ES-I3 (cell line): ENCODE measurements around the gene VPS37B.

ENCODE experiments used
- H3K36me3 ChIP-seq: 2 replicates; pipeline ENCODE4 v1.6.1; 2013; ENCODE audit warnings: mild to moderate bottlenecking, low read length, control low read depth, moderate library complexity; ENCODE audit not compliant: insufficient read depth
- H3K4me1 ChIP-seq: 2 replicates; pipeline ENCODE4 v1.6.1; 2013; ENCODE audit warnings: mild to moderate bottlenecking, control low read depth, low read length; ENCODE audit not compliant: insufficient read depth
- H3K9ac ChIP-seq: 2 replicates; pipeline ENCODE4 v1.6.1; 2013; ENCODE audit warnings: low read depth, mild to moderate bottlenecking, low read length, moderate library complexity
- H3K9me3 ChIP-seq: 2 replicates; pipeline ENCODE4 v1.6.1; 2013; ENCODE audit warnings: mild to moderate bottlenecking, low read length, moderate library complexity; ENCODE audit not compliant: control insufficient read depth, insufficient read depth

Gene VPS37B

DNA sequence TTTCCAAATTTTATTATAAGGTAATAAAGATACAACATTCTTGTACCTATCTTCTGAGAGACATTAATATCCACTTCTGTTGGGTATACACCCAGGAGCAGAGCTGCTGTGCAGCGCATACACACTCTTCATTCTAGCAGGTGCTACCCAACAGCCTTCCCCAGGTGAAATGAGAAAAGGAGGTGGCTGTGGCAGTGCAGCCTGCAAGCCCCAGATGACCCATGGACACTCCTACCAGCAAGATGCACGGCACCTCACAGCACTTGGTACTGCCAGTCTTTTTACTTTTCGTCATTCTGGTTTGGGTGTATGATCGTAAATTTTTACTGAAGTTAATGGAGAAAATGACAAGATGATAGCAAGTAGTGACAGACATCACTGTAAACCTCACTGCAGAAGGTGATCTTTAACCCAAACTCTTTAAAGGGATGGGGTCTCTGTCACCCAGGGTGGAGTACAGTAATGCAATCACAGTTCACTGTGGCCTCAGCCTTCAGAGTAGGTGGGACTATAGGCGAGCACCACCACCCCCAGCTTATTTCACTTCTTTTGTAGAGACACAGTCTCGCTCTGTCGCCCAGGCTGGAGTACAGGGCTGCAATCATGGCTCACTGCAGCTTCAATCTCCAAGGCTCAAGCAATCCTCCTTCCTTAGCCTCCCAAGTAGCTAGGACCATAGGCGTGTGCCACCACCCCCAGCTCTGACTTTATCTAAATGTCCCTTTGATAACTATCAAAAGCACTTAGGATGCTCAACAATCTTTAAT is 26.5 kb downstream of the VPS37B start:
- Histone ChIP-seq H3K4me1 (peaks cover 12% of the 10 kb centered on the region), H3K36me3 (no peaks in the 10 kb centered on the region), H3K9ac (no peak overlapping the region), H3K9me3 (no peaks in the 10 kb centered on the region)

DNA sequence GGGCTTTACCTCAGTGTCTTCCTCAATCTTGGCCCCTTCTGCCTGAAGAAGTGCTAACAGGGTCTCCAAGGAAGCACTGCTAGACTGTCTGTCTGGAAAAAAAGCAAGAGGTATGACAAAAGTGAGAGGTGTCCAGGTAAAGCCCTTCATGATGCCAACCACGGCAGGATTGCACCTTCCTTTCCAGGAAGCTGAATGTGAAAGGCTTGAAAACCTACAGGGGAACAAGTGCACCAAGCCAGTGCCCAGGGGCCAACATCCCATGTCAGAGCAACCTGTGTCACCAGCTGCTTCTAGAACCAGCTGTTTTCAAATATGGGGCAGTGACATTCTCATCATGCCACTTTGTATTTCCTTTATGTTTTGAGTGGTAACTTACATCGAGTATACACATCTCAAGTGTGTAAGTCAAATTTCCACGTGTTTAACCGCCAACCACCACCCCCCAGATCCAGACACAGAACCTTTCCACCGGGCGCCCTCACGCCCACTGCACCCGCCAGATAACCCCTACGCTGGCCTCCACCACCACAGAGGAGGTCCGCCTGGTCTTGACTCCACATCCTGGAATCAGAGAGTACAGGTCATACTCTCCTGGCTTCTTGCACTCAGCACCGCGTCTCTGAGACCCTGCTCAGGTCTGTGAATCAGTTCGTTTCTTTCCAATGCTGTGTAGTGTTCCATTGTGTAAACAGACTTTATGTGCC is 27.3 kb downstream of the VPS37B start:
- H3K9me3 ChIP-seq = no peaks in the 10 kb centered on the region

DNA sequence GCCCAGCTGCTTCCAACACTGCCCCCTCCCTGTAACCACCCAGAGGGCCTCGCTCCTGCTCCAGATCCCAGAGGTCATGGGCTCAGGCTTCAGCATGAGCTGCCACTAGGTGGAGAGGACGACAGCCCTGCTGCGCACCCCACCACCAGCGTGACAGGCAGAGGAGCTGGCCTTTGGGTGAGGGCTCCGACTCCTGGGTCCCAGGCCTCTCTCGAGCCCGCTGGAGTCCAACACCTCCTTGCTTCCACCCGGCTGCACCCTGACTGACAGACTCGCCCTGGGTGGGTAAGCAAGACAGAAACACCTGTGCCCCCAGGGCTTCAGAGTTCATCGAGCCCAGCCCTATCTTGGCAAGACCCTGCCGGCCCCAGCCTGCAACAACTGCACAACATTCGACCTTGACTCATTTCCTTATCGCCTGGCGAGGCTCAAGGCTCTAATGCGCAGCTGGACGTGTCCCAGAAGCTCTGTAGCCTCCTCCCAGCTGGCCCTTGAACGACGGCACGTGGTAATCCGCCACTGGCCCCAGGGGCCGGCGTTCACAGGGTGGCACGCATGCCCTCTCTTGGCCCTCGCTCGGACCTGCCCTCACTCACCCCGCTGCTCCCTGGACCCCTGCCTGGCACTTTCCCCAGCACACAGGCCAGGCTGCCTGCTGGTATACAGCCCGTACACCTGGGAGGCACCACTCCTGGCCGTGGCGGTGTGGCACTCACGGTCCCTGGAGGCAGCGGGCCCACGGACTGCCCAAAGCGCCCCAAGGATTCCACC is 28.0 kb downstream of the VPS37B start:
- Histone ChIP-seq H3K36me3 (no peaks in the 10 kb centered on the region), H3K9me3 (no peaks in the 10 kb centered on the region), H3K4me1 (peaks cover 12% of the 10 kb centered on the region), H3K9ac (no peak overlapping the region)

More for the DNA sequence above, 27.3 kb downstream of the VPS37B start:
- H3K36me3 ChIP-seq = no peaks in the 10 kb centered on the region
- peaks cover 12% of the 10 kb centered on the region for H3K4me1 ChIP-seq
- H3K9ac ChIP-seq = no peak overlapping the region

DNA sequence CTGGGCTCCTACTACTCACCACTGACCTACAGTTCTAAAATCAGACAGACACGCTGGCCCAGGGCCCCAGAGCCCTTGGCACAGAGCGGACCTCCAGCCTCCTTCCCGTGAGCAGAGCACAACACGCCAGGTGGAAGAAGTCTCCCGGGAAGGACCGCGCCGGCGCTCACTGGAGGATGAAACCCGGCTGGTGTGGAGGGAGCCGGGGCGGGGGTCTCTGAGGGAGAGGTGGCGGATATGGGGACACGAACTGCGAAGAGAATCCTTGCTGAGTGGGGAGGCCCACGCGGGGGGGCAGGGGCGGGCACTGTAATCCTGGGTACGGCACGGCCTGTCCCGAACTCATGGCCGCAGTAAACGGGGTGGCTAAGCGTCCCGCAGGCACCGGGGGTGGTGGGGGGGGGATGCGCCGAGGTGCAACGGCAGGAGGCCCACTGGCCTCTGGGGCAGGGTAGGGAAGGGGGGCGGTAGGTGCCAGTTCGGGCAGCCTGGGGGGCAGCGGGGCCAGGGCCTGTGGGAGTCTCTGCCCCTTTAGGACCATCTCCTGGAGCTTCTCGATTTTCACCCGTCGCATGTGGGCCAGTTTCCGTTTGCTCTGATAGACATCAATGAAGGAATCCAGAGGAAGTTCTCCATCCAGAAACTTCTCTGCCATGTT is 28.8 kb downstream of the VPS37B start:
- no peaks in the 10 kb centered on the region for H3K9me3 ChIP-seq
- H3K9ac ChIP-seq = no peak overlapping the region
- H3K36me3 ChIP-seq = no peaks in the 10 kb centered on the region
- H3K4me1 ChIP-seq = peaks cover 7% of the 10 kb centered on the region; the same call in 1 of the 2 replicates

DNA sequence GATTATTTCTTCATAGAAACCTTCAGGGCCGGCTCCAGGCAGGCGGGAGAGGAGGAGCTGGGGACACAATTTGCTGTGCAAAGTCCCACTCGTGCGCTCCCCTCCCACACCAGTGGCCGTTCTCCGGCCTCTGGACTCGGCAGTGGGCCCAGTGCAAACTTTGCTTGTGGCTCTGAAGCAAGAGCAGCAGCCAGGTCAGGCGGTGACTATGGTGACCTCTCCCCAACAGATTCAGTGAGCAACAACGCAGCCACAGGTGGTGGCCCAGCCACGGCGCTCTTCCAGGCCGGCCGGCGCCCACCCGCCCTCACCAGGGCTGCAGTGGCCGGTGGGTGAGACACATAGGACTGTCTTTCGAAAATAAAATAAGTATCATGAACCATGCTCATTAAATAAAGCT is 29.5 kb downstream of the VPS37B start:
- peaks cover 2% of the 10 kb centered on the region; the same call in 1 of the 2 replicates for H3K4me1 ChIP-seq

DNA sequence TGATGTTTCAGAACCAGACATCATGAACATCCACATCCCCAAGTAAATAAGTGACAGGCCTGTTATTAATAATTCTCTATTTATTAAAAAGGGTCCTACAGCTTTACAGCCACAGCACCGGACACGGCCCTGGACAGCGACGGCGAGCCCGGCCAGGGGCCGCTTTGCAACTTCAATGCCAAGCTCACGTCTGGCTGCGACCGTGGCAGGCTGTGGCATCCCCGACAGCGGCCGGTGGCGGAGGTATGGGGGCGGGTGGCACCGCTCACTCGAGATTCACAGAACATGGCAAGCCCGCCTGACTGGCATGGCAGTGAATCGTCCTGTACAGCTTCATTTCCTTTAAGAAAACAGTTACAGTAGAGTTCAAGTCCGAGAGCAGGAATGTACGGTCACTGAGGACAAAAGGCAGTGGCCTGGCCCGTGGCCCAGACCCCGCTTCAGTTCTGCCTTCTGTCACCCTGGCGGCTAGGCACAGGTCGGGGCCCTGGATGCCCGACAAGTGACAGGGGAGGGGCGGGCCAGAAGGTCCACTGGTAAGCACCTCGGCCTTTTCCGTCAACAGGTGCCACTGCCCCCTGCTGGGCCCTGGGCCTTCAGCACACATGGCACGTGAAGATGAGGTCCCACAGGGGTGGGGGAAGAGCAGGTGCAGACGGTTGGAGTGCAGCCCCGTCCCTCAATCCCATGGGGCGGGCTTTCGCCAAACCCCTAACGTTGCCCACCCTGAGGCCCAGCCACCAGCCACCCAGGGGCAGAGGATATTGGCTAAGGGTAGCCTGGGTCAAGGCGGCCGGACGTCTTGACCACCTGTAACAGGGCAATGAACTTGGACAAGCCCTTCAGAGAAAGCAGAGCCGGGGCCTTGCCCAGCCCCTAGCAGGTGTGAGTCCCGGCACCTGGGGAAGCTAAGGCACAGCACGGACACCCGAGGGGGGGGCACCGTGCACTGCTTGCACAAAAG is 30.4 kb downstream of the VPS37B start:
- Histone ChIP-seq H3K9ac (no peak overlapping the region), H3K36me3 (no peaks in the 10 kb centered on the region), H3K4me1 (no peaks in the 10 kb centered on the region; the same call in 1 of the 2 replicates), H3K9me3 (no peaks in the 10 kb centered on the region)

More for the DNA sequence above, 29.5 kb downstream of the VPS37B start:
- Histone ChIP-seq H3K36me3 (no peaks in the 10 kb centered on the region), H3K9me3 (no peaks in the 10 kb centered on the region), H3K9ac (no peak overlapping the region)

DNA sequence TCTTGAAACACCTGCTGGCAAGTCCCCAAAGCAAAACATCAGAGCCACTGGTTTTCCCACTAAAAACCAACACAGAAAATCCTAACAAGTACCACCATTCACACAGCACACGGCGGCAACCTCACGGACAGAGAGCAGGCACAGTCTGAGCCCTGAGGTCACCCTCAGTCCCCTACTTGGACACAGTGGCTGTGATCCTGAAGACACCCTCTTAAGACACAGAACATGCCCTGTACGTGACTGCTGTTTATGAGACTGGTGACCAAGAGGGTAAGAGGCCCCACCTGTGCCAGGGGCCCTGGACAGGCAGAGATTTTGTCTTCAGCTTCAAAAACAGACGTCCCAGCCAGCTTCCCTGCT is 31.1 kb downstream of the VPS37B start:
- Histone ChIP-seq H3K9me3 (no peaks in the 10 kb centered on the region), H3K4me1 (no peaks in the 10 kb centered on the region; the same call in 1 of the 2 replicates), H3K36me3 (no peaks in the 10 kb centered on the region), H3K9ac (no peak overlapping the region)

DNA sequence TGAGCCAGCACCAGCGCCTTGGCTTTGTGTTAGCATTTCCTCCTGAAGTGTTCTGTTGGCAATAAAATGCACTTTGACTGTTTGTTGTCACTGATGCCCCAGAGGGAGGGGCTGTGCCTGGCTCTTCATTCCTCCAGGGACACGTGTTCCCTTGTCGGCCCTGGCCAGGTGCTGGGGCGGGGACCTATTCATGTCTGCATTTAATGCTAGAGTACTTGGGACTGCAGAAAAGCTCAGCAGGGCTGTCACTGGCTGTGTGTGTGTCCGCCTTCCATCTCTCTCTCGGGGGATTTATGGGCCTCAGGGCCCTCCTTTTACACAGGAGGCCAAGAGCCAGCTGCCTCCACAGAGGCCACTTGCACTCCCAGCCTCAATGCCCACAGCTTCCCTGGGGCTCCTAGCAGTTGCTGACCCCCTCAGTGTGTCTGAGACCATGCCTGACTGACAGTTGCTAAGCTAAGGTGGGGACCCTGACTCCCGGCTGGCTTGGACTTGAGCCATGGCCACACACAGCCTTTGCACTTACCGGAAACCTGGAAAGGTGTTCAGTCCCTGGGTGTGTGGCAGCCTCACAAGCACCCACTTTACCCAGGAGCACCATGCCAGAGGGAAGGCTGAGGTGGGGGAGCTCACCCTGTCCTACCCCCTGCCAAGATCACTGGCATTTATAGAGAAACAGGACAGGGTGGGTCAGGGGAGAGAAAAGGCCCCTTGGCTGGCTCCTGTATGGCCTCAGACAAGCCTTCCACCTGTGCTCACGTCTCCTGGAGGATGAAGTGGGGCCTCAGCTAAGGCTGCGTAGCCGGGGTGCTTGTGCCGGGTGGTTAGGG is 32.8 kb downstream of the VPS37B start:
- H3K9me3 ChIP-seq = no peaks in the 10 kb centered on the region
- no peaks in the 10 kb centered on the region; the same call in 1 of the 2 replicates for H3K4me1 ChIP-seq
- no peaks in the 10 kb centered on the region for H3K36me3 ChIP-seq
- H3K9ac ChIP-seq = no peak overlapping the region

DNA sequence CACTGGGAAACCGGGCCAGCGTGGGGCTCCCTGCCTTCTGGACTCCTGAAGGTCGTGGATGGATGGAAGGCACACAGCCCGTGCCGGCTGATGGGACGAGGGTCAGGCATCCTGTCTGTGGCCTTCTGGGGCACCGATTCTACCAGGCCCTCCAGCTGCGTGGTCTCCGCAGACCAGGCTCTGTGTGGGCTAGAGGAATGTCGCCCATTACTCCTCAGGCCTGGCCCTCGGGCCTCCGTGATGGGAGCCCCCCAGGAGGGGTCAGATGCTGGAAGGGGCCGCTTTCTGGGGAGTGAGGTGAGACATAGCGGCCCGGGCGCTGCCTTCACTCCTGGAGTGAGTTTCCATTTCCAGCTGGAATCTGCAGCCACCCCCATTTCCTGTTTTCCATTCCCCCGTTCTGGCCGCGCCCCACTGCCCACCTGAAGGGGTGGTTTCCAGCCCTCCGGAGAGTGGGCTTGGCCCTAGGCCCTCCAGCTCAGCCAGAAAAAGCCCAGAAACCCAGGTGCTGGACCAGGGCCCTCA is 33.8 kb downstream of the VPS37B start:
- no peak overlapping the region for H3K9ac ChIP-seq
- no peaks in the 10 kb centered on the region for H3K9me3 ChIP-seq
- no peaks in the 10 kb centered on the region for H3K36me3 ChIP-seq
- no peaks in the 10 kb centered on the region; the same call in 1 of the 2 replicates for H3K4me1 ChIP-seq

DNA sequence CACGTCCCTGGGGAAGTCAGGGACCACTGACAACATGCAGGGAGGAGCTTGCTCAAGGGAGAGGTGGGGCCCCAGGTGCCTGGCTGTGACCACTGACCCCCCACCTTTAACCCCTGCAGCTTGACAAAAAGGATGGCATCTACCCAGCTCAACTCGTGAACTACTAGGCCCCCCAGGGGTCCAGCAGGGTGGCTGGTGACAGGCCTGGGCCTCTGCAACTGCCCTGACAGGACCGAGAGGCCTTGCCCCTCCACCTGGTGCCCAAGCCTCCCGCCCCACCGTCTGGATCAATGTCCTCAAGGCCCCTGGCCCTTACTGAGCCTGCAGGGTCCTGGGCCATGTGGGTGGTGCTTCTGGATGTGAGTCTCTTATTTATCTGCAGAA is 34.3 kb downstream of the VPS37B start:
- Histone ChIP-seq H3K9me3 (no peaks in the 10 kb centered on the region), H3K36me3 (no peaks in the 10 kb centered on the region), H3K4me1 (no peaks in the 10 kb centered on the region; the same call in 1 of the 2 replicates), H3K9ac (no peak overlapping the region)

DNA sequence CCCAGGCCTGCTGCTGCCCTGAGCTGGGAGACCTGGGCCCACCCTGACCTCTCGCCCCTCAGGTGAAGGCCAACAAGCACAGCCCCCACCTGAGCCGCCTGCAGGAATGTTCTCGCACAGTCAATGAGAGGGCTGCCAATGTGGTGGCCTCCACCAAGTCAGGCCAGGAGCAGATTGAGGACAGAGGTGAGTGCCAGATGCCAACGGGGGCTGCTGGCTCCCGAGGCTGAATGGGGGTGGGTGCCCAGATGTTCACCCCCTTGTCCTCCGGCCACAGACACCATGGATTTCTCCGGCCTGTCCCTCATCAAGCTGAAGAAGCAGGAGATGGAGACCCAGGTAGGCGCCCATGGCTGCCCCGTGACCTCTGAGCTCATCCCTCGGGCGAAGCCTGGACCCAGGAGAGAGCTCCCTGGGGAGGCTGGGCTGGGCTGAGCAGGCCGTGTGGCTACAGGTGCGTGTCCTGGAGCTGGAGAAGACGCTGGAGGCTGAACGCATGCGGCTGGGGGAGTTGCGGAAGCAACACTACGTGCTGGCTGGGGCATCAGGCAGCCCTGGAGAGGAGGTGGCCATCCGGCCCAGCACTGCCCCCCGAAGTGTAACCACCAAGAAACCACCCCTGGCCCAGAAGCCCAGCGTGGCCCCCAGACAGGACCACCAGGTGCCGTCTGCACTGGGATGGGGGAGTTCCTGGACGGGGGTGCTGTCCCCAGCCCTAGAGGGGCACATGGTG is 34.9 kb downstream of the VPS37B start:
- Histone ChIP-seq H3K4me1 (no peaks in the 10 kb centered on the region; the same call in 1 of the 2 replicates), H3K9ac (no peak overlapping the region), H3K9me3 (no peaks in the 10 kb centered on the region), H3K36me3 (no peaks in the 10 kb centered on the region)
